ENCODE data around the gene FIBP.
A peak's percentile ranks its signal among the peaks of the same experiment; 100 is the strongest.

DNA sequence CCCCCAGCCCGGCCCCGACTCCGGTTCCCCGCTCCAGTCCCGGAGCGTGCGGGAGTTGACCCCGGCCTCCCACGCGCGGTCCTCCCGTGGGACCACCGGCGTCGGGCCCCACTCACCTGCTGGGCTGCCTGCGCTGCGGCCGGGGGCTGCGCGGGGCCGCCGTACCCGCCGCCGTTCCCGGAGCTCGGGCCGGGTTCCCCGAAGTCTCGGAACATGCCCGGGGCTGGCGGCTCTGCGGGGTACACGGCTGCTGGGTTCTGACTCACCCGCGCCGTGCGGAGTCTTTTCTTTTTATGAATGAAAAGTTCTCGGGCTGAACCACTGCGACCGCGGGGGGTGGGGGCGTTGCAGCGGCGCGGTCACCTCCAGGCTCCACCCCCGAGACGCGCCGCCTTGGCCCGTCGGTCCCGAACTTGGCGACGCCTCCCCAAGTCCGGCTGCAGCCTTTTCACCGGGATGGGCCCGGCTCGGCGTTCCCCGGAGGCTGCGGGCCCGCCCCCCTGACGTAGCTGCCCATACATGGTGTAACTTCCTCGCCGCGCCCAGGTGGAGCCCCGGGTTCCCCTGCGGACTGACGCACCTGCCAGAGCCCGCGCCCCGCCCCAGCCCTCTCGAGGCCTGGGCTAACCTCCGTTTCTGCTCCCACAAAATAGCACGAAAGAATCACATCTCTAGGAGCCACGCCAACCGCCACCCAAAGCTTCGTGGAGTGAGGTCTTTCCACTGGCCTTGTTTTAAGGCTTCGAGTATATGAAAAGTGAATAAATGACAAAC, 12.0 kb upstream of the FIBP start, which contains the start of gene FOSL1:
- TF ChIP-seq, protein P1, sequence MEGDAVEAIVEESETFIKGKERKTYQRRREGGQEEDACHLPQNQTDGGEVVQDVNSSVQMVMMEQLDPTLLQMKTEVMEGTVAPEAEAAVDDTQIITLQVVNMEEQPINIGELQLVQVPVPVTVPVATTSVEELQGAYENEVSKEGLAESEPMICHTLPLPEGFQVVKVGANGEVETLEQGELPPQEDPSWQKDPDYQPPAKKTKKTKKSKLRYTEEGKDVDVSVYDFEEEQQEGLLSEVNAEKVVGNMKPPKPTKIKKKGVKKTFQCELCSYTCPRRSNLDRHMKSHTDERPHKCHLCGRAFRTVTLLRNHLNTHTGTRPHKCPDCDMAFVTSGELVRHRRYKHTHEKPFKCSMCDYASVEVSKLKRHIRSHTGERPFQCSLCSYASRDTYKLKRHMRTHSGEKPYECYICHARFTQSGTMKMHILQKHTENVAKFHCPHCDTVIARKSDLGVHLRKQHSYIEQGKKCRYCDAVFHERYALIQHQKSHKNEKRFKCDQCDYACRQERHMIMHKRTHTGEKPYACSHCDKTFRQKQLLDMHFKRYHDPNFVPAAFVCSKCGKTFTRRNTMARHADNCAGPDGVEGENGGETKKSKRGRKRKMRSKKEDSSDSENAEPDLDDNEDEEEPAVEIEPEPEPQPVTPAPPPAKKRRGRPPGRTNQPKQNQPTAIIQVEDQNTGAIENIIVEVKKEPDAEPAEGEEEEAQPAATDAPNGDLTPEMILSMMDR (IDR thresholded peaks at IDR 0.05 in 4 of 5, conservative IDR thresholded peaks at IDR 0.05 in 1 of 5), result no peak
- TF ChIP-seq POLR2A (IDR thresholded peaks at IDR 0.05), result peak; percentile 76 to 83
